ENCODE measurements around the gene WHRN.

The WHRN gene

DNA sequence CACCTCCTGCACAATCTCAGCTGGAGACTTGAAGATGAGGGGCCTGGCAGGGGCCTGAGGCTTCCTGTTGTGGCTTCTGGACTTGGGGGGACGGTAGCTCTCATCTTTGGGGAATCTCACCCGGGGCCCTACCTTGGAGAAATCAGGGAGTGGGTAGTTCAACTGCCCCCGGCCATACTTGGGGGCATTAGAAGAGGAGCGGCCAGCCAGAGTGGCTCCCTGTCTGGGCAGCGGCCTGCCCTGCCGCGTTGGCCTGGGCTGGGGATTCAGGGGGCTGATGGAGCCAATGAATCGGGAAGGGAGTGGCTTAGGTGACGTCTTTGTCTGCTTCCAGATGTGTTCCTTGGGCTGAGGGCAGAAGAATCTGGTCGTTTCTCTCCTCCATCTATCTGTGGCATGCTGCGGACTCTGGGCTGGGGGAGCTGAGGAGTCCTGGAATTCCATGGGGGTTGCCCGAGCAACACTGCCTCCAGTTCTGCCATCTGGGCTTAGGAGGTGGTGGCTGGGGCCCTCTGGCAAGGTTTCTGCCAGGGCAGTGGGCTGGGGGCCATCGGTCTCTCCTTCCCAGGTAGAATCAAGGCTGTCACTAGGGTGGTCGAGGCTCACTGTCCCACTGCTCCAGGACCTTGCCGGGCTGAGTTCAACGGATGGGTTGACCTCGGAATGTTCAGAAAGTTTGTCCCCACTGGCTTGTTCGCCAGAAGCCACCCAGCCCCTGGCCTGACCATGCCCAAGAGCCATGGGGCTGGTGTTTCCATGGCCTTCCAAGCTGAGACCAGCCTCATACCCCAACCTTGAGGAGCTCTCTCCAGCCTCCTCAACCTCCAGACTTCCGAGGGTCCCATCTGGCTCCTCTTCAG, 128.5 kb downstream of the WHRN start:
- no peak for DNase-seq

DNA sequence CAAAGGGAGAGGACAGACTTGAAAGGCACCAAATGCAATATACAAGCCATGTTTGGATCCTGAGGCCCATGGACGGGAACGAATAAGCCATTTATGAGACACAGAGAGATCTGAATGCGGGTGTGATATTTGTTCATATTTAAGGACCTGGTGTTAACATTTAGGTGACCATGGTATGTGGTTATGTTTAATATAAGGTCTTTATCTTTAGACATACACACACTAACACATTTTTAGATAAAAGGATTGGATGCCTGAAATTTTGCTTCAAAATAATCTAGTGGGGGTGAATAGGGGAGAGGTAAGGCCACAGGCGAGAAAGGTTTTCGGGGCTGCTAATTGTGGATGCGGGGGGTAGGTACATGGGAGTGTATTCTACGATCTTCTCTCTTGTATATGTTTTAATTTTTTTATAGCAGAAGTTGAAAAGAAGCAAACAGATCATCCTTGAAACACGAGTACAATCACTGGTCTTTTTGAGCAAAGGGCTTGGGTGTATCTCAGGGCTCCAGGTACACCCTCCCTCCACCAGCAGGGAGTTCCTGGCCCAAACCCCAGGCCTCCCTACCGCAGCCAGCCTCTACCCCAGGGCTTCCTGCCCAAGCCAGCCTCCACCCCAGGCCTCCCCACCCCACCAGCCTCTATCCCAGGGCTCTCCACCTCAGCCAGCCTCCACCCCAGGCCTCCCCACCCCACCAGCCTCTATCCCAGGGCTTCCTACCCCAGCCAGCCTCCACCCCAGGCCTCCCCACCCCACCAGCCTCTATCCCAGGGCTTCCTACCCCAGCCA, 129.7 kb downstream of the WHRN start:
- peak; percentile 46 for DNase-seq

DNA sequence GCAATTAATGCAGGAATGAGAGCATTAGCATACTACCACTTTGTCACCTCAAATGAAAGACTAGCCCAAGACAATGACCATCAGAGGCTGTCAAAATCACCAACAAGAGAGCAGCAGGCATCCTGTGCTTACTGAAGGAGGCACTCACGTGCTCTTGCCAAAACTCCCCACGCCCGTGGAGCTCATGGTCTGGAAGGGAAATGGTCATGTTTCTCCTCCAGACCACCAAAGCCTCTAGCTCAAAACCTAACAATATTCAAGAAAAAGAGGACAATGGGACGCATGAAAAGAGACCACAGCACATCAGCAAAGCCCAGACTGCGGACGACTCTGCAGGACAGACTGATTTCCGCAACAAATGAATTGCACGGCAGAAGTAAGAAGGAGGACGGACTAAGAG, 130.3 kb downstream of the WHRN start:
- DNase-seq, result no peak

DNA sequence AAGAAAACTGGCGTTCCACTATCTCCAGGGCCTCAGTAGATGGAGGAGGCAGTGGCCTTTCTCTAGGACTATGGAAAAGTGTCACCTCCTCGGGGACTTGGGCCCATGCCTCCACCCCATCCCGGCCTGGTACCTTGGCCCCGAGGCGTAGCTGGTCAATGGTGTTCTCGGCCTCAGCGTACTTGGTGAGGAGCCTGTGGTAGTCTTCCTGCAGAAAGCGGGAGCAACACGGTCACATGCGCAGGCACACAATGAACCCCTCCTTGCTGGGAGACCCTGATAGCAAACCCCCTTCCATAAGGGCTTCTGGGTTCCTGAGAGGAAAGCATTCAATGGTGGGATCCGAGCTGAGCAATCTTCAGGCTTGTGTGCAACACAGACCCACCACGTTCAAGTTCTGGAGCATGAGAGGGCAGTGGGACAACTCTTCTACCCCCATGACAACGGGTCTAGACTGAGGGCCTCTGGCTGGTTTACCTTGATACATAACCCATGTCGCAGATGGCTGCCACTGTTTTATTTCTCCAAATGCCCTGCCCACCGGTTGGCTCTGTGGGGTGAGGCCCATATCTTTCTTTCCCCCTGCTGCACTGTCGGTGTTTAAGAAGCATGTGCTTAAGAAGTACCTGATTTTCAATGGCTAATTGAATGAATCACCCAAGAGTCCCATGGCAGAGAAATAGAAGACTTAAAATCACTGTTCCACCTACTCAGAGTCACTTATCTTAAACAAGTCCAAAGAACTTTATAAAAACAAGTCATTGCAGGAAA, 131.1 kb downstream of the WHRN start:
- no peak for DNase-seq

DNA sequence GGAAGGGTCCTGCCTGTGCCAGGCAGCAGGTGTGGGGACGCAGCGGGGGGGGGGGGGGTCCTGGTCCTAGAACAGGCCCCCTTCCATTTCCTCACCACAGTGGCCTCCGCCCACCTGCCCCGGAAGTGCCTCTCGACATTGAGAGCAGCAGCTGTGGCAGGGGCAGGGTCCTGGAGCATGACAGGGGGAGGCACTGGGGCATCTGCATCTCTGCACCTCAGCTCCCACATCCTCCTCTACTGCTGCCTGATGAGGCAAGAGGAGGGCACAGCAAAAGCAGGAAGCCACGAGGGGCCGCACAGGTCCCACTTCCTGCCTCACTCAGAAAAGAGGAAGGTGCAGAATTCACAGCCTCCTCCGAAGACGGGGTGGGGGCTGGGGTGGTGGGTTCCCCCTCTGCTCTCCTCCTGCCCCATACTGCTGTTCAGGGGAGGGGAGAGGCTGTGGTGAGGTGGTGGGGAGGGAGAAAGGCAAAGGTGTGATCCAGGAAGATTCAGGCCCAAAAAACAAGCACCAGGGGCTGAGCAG, 132.3 kb downstream of the WHRN start:
- DNase-seq, result peak; percentile 88

DNA sequence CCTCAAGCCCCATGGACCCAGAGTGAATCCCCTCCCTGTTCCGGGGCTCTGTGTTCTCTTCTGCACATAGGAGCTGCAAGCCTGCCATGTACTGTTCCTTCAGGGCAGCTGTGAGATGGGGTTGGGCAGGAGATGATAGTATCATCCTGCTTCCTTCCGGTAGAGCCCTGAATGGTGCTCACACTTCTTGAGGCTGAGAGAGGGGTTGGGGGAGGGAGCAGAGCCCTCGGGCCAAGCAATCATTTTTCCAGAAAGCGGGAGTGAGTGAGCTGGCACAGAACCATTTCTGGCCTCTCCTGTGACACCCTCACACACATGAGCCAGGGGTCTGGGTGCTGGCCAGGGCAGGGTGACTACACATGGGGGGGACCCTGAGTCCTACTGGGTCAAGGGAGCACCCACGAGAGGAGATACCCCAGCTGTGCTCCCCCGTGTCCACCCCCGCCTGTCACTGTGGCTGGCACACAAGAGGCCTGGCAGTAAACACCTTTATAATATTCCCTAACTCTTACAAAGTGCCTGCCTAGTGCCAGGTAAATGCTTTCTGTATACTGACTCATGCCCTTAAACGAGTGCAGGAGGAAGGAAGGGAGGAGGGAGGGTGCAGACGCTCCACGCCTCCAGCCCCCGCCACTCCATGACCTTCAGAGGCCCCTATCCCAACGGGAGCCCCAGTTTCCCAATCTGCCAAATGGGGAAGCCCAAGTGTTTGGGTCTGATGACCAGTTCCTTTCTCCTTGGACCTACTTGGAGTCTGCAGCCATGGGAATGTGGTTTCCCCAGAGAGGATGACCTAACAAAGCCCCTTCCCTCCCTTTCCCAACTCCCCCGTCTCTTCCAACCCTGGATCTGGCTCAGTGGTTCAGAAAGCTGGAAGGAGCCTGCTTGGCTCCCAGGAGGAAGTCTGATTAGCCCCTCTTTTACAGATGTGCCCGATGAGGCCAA, 133.0 kb downstream of the WHRN start:
- DNase-seq, result peak; percentile 69

DNA sequence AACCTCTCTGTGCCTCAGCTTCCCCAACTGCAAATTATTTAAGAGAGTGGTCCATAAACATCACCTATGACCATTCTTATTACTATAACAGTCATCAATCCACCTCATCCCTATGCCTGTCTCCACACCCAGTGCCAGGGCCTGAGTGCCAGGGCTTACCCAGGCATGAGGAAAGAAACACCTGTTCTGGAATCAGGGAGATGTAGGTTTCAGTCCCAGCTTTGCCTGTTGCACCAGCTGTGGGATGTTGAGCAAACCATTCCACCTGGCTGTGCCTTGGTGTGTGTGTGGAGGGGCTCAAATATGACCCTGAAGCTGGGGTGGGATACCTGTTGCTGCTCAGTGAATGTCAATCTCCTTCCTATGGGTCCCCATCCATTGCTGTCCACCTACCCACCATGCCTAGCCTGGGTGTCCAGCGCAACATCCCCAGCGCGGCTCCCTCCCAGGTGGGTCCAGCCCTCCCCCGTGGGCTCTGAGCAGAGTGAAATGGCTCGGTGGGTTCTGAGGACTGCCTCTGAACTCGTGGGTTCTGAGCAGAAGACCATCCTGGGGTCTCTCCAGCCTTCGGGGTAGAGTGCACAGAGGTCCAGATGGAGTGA, 133.8 kb downstream of the WHRN start:
- DNase-seq, result no peak

DNA sequence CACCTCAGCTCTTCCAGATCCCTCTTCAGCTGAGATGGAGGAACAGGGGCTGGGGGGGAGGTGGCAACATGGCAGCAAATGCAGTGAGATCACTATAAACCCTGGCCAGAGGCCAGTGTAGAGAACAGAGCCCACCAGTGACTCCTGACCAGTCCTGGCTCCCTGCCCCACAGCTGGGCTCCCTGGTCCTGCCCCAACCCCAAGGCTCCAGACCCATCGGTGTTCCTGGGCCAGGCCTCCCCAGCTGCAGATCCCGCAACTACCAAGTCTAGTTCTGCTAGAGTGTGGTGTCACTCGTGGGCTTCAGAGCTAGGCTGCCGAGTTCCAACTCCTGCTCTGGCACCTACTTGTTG, 134.3 kb downstream of the WHRN start:
- no peak for DNase-seq

DNA sequence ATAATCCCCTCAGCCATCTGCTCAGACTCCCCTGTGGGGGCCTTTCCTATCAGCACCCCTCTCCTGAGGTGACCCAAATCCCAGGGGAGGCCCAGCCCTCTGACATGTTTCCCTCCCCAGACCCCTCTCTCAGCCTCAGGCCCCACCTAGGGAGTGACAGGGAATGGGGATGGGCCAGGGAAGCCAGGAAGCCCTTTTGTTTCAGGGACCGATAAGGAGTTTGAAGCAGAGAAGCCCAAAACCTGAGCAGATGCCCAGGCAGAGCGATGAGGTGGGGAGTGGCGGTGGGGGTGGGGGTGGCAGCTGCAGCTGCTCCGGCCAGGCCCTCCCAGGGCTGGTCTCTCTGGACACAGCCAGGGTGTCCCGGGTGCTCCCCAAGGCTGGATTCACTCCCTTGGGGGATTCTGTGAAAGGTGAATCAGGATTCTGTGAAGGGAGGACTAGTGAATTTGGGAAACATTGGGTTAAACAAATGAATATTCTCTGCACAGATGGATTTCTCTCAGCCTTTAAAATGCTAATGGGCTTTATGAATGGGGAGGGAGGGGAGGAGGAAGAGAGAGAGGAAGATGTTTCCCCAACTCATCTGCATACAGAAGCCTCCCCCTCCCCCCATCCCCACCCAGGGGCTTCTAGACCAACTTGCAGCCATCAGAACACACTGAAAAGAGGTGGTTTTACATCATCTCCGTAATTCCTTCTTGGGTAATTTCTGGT, 134.9 kb downstream of the WHRN start:
- DNase-seq, result no peak

DNA sequence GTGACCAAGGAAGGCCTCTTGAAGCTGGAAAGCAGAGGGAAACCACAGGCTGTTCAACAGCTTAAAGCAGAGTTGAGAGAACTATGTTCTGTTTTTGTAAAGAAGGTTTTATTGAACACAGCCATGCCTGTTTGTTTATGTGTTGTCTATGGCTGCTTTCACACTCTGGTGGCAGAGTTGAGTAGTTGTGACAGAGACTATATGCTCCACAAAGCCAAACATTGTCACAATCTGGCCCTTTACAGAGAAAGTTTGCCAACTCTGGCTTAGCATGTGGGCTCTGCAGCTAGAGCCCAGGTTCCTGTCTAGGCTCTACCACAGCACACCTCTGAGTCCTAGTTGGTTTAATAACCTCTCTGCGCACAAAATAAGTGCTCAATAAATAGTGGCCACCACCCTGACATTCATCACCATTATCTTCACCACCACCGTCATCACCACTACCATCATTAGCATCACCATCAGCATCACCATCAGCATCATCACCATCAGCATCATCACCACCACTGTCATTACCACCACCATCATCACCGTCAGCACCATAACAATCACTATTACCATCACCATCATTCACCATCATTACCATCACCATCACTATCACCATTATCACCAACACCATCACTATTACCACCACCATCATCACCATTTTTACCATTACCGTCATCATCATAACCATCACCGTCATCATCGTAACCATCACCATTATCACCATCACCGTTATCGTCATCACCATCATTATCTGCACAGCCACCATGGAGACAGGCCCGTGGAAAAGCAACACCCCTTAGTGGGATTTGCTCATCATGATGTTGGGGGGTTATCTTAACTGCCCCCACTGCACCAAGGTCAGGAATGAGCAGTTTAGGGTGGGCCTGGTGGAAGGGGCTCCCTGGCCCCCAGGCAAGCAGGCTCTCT, 135.8 kb downstream of the WHRN start:
- no peak for DNase-seq

DNA sequence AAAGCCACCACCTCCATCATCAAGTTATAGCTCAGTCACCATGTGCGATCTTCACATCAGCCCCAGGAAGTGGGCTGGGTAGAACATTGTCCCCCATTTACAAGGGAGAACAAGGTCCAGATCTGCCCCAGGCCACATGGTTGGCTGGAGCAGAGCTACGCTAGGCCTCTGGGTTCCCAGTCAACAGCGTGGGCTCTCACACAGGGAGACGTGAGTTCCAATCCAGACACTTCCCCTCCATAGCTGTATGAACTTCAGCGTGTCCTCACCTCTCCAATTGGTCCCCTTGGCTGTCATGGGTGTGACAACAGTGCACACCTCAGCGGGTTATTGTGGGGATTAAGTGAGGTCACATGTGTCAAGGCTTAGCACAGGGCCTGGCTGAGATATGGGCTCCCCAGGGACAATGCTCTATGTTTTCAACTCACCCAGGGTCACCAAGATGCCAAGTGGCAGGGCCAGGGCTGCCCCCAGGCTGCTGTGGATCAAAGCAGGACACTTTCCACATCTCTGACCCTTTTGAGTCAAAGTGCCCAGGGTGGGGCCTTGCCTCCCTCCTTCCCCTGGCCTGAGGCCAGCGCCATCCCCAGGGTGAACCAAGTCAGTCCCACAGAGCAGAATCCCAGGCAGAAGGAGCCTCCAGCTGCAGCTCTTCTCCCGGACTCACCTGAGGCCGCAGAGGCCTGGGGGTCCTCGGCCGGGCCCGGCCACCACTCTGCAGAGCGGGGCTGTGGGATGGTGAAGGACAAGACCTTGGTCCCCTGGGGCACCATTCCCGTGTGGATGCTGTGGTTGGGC, 137.3 kb downstream of the WHRN start:
- no peak for DNase-seq

DNA sequence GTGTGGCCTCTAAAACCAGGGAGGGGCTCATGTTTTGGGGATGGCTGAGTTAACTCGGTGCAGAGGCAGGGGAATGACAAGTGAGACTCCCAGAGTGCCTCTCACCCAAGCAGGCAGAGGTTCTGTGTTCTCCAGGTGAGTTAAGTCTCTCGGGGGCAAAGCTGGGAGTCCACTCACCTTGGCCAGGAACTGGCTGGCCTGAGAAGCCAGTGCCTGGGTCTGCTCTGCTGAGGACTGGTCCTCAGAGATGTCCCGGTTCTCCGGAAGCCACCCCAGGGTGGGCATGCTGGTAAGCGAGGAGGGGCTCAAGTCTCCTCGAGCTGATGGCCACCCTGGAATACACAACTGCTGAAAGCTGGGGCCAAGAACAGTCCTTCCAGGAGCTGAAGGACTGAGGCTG, 137.9 kb downstream of the WHRN start:
- DNase-seq, result no peak

DNA sequence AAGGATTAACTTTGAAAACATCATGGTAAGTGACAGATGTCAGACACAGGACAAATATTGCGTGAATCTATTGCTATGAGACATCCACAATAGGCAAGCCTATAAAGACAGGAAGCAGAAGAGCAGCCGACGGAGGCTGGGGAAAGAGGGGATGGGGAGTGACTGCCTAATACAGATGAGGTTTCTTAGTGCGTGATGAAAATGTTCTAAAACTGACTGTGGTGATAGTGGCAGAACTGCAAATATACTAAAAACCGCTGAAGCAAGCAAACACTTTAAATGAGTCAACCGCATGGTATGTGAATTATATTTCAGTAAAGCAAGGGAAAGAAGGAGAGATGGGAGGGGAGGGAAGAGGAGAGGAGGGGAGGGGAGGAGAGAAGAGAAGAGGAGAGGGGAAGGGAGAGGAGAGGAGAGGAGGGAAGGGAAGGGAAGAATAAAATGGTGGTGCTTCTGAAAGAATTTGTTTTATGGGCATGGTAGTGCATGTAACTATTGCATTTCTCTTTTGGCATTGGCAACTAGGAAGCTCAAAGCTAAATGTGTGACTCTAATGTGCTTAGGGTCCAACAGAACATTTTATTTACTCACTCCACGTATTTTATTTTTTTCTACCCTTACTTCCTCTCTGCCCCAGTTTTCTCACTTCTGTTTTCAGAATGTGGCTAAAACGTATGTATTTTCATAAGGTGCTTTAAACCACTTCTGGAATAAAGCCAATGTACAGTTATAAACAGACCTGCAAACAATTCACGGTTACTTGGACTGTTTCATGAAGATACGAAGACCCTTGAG, 138.7 kb downstream of the WHRN start:
- DNase-seq, result peak; percentile 69

DNA sequence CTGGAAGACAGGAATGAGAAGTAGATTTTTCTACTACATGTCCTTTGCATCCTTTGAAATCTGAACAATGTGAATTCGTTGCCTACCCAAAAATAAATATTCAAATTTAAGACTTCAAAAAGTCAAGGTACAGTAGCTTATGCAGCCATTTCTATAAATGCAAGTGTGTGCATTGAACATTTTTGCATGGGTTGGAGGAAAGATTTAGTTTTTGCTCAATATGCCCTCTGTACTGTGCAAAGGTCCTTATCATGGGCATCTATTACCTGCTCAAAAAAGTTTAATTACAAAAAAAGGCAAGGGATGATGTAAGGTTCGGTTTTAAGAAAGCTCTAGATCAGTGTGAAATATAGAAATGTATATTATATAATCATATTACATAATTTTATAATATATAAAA, 140.1 kb downstream of the WHRN start:
- DNase-seq, result no peak

DNA sequence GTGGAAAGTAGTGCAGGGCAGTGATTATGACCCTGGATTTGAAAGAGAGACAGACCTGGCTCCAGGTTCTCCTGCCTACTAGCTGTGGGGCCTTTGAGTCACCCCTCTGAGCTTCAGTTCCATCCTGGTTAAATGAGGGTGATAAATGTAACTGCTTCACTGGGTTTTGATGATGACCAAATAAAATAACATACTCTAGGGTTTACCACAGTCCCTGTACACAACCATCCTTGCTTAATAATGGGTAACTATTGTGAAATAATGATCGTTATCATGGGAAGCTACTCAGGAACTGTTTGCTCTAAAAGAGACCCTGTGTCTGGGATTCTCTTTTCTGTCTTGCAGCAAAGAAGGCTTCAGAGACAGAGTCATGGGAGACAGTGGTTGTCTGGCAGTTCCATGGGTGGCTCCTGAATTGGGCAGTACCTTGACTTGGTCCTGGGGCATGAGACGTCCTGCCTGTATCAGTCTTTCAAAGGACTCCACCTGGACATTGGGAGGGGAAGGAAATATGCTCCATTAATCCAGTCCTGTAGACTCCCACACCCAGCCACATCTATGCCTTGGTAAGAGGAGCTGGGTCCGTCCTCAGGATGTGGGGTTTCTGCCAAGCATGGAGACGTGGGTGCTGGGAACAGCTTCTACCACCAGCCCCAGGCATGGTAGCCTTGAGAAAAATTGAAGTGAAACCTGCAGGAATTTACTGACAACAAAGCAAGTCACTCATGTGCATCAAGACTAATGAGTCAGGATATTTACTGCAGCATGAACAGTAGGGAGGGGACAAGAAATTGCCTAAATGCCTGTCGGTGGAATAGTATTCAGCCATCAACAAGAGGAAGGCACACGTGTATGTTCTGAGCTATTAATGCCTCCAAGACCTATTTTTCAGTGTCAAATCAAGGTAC, 140.9 kb downstream of the WHRN start:
- no peak for DNase-seq

DNA sequence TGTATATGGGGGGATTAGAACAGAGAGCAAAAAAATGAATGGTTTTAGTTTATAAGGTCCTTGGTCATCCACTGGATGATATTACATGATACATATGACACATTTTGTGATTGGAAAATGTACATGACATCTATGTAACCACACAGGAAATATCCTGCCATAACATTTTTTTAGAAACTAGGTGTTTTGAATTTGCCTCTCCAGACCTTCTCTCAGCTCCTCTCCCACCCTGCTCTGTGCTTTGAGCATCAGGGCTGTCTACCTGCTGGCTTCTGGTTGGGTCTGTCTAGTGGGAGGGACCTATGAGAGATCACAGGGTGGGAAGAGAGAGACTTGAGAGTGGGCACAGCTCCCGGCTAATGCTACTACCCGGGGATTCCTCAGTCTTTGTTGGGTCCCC, 141.8 kb downstream of the WHRN start:
- peak; percentile 46 for DNase-seq

DNA sequence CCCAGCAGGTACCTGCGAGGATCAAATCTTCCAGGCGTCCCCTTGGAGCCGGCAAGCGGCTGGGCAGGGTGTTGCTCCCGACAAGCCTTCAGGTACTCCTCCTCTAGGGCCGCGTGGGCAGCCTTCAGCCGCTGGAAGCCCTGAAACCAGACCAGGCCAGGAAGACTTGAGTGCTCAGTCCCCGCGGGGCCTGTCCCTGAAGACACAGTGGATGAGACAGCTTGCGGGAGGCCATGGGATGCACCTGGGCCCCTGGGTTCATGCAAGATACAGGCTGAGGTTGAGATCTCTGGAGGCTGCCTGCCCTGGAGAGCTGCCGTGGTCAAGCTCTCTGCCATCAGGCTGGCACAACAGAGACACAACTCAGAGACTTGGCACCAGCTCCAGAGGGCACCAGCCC, 142.9 kb downstream of the WHRN start:
- no peak for DNase-seq
